ENCODE data around the gene LRRC45. TPM values are rescaled to one million over a fixed set of nuclear protein-coding genes. Genes with fewer than 3 reads are reported as not detected.

The LRRC45 gene
- total and polyA plus RNA-seq, 2 of the 4 experiments (the other 2 are of a cell fraction), result 7.2 to 10.2 TPM

- Histone ChIP-seq H3K27ac (ENCODE audit: insufficient read depth, low read length) (no peak overlapping the region), H3K18ac (ENCODE audit: low read depth, low read length) (no peak overlapping the region), H4K91ac (ENCODE audit: insufficient read depth, low read depth, low read length) (no peak overlapping the region), H3K9me1 (ENCODE audit: insufficient read depth, low read length) (peaks cover 7% of the 10 kb centered on the region), H2BK20ac (ENCODE audit: low read depth, low read length) (no peak overlapping the region), H4K20me1 (ENCODE audit: insufficient read depth, low read length) (peaks cover 7% of the 10 kb centered on the region), H4K5ac (ENCODE audit: low read depth, low read length) (no peak overlapping the region), H3K9me3 (ENCODE audit: control insufficient read depth, insufficient read depth, low read length) (no peaks in the 10 kb centered on the region), H4K8ac (ENCODE audit: low read depth in 2 of 2, low read length in 2 of 2) (no peak overlapping the region), H2BK120ac (ENCODE audit: low read depth, low read length) (no peak overlapping the region), H2BK15ac (ENCODE audit: low read depth, low read length) (no peak overlapping the region), H3K79me1 (ENCODE audit: low read depth in 1 of 2, low read length in 2 of 2) (peaks cover 10 to 32% of the 10 kb centered on the region in 2 experiments), H3K4me1 (ENCODE audit: control insufficient read depth, insufficient read depth, low read length) (peaks cover 18% of the 10 kb centered on the region), H3K56ac (ENCODE audit: extremely low read depth, insufficient read depth, low read length) (no peak overlapping the region), H2AK9ac (replicated peaks; ENCODE audit: low read depth, low read length, poor library complexity) (no peak overlapping the region), H3K23ac (ENCODE audit: low read depth, low read length) (no peak overlapping the region), H3K27me3 (ENCODE audit: control insufficient read depth, insufficient read depth, low read length) (no peaks in the 10 kb centered on the region), H3K36me3 (ENCODE audit: control insufficient read depth, insufficient read depth, low read length) (peaks cover 31% of the 10 kb centered on the region), H2AFZ (replicated peaks; ENCODE audit: low read length, poor library complexity) (no peak overlapping the region), H3K4me3 (ENCODE audit: insufficient read depth, low read depth, low read length) (no peak overlapping the region), H3K9ac (ENCODE audit: low read depth, low read length) (no peak overlapping the region), H3K4ac (ENCODE audit: low read depth, low read length) (no peak overlapping the region), H3K4me2 (ENCODE audit: low read depth, low read length) (no peak overlapping the region), H2AK5ac (ENCODE audit: low read depth, low read length) (no peak overlapping the region), H2BK5ac (ENCODE audit: low read depth, low read length, poor library complexity, severe bottlenecking) (no peak overlapping the region), H3K14ac (replicated peaks; ENCODE audit: low read depth, low read length) (no peak overlapping the region)
- ChIA-PET CTCF (no interaction called here), POLR2A (ENCODE audit: unreplicated experiment) (no interaction called here)
- no TSS peak for BruUV-seq (replicated peaks)
- no CpG with 5 or more reads among the region's 20 CpGs for WGBS, 2 experiments (ENCODE audit: extremely low coverage in 2 of 2, insufficient read length in 1 of 2)
- intact Hi-C loops (cut with micrococcal nuclease) (no loop called here), dilution Hi-C loops (cut with HindIII; ENCODE audit: low sequenced_read_pairs, unreplicated experiment) (no loop called here), in situ Hi-C loops (cut with MboI; ENCODE audit: low sequenced_read_pairs) (no loop called here)
- TF ChIP-seq POLR2A (IDR thresholded peaks at IDR 0.05; ENCODE audit: low read depth, low read length) (no peak), NFE2L2 (IDR thresholded peaks at IDR 0.05; ENCODE audit: low read depth, low read length) (no peak), CTCF (conservative IDR thresholded peaks at IDR 0.05; ENCODE audit: low read depth, low read length) (no peak), RAD21 (IDR thresholded peaks at IDR 0.05; ENCODE audit: low read length) (no peak), SMC3 (IDR thresholded peaks at IDR 0.05; ENCODE audit: low read depth, low read length) (no peak), MAFK (IDR thresholded peaks at IDR 0.05; ENCODE audit: low read depth, low read length) (no peak), CHD1 (IDR thresholded peaks at IDR 0.05; ENCODE audit: low read depth, low read length) (no peak), RFX5 (IDR thresholded peaks at IDR 0.05; ENCODE audit: low read depth, low read length) (no peak)
- ATAC-seq (ENCODE audit: low read depth) (no peak), DNase-seq (no peak)
Observed at GRCh38 chr17:82048571-82048971, 25.5 kb downstream of the LRRC45 start.

All from IMR-90 (cell line).